Suppressor macrophage (primary cell): Measurements from ENCODE around the gene ARHGEF1.

Experiments used
- DNase-seq, 4 experiments: peaks; one replicate each; pipeline ENCODE4 v3.0.0-alpha.2; 2020 to 2022

The ARHGEF1 gene

GRCh38 chr19:41920882-41921576, 38.0 kb downstream of the ARHGEF1 start:
- DNase-seq = peak in 2 of 4 experiments; percentile 12 to 23

DNA sequence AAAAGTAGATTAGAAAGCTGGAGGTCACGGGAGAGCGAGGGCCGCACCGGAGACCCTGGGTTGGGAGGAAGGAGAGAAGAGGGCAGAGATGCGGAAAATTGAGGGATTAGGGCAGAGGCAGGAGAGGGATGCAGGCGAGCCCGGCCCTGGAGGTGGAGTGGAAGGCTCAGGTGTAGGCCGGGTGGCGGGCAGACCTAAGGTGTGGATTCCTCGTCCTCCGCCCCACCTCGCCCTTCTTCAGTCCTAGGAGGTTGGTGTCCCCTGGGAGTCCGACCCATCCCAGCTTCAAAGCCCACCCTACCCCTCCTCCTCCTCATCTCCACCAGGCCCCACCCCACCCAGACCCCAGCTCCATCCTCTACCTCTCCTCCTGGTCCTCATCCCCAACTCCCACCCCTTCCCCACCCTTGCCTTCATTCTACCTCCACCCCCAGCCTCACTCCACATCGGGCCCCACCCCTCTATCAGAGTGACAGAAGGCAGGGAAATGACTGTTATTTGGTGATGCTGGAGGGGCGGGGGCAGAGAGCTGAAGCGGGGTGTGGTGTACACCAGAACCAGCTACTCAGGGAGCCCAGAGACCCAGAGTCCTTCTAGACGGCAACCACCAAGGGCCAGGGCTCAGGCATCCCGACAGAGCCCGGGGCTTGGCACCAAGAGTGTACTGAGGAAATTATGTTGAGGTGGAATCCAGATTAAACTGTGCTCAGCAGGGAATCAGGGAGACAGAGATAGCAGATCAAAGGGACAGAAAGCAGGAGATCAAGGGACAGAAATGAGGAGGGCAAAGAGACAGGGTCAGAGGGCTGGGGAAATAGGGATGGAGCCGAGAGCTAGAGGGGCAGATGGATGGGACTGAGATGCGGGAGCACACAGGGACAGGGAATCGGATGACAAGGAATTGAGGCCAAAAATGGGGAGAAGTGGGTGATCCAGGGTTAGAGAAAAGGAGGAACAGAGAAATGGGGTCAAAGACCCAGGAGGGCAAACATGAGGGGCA, 38.9 kb downstream of the ARHGEF1 start:
- DNase-seq = no peak

DNA sequence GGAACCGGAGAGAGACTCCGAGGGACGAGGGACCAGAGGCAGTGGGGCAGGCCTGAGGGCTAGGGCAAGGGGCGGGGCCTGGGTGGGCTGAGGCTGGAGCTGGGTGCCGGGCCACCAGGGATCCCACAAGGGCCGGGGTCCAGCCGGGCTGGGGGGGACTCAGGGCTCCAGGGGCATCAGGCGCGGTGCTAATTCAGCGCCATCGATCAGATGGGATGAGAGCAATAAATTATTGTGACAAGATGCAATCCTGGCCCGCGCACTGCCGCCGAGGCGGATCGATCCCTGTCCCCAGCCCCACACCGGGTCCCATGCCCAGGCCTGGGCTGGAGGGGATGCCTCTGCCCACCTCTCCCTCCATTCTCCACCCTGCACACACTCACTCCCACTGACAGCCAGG, 39.6 kb downstream of the ARHGEF1 start:
- DNase-seq = no peak

DNA sequence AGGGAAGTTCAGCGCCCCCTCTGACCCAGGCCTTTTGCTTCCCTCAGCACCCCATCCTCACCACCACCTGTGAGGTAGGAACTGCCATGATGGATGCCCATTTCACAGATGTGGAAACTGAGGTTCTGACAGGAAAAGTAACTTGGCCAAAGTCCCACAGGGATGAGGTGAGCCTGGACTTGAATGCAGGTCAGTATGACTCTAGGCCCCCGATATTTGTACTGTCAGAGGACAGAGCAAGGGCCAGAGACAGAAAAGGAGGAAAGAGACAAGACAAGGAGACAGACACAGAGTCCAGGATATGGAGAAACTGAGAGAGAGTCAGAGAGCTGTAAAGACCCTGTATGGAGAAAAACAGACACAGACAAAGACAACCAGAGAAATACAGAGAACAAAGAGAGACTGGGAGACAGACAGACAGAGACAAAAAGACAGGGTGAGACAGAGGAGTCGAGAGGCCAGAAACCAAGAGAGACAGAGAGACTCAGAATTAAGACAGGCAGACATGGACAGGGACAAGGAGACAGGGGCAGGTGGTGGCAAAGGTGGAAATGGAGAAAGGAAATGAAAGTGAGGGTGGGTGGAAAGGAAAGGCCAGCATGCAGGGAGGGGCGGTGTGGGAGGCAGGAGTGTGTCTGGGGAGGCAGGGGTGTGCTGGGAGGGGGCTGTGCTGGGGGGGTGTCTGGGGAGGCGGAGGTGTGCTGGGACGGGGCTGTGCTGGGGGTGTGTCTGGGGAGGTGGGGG, 40.2 kb downstream of the ARHGEF1 start:
- no peak for DNase-seq

GRCh38 chr19:41924151-41925145, 41.5 kb downstream of the ARHGEF1 start:
- DNase-seq = no peak

DNA sequence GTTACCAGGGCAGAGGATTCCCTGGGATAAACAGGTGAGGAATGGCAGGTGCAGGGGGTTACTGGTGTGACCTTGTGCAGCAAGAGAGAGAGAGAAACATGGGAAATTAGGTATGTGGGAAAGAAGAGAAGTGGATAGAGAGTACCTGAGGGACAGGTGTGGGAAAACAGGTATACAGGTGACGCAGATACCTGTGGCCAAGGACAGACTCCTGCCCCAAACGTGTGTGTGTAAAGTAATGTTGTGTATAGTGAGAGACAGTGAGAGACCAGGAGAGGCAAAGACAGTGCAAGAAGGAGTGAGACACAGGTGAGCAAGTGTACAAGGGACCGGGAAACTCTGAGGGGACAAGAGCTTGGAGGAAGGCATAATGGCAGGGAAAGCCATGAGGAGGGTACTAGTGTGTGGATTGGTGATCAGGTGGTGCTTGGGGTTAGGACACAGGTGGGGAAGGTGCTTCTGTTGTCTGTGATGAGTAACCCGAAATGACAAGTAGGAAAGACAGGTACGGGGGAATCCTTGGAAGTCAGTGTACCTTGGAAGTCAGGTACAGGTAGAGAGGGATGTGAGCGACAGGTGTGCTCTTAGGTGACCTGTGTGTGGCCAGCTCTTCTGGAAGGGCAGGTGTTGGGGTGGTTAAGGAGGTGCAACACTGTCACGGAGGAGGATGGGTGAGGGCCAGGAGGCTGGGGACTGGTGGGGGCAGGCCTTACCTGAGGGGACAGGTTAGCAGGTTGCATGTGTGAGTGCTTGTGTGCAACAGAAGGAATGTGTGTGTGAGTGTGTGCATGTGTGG, 42.4 kb downstream of the ARHGEF1 start:
- no peak for DNase-seq

- DNase-seq = no peak
Observed at GRCh38 chr19:41926028-41926762, 43.2 kb downstream of the ARHGEF1 start.

DNA sequence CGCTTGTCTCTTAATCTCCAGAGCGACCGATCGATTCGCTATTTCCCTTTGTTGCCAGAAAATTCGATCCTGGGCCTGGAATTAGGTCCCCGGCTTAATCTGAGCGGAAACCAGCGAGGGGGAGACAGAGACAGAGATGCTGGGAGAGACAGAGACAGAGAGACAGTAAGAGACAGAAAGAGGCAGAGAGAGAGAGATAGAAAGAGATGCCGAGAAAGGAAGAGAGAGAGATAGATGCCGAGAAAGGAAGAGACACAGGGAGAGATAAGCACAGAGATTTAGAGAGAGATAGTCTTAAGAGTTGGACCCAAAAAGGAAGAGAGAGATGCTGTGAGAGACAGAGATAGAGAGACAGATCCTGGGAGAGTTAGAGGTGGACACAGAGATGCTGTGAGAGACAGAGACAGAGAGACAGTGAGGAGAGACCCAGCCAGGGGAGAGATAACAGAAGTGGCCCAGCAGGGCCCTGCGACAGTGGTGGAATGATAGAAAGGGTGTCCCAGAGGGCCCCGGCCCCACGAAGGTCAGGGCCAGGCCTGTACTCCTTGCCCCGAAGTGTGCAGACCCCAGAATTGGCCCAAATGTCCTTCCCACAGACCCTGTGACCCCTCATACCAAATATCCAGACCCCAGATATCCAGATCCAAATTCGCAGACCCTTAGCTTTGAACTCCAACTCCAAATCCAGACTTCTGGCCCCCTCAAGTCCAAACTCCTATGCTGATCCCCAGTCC, 43.9 kb downstream of the ARHGEF1 start:
- no peak for DNase-seq

- no peak for DNase-seq
Observed at GRCh38 chr19:41927497-41928192, 44.7 kb downstream of the ARHGEF1 start.

DNA sequence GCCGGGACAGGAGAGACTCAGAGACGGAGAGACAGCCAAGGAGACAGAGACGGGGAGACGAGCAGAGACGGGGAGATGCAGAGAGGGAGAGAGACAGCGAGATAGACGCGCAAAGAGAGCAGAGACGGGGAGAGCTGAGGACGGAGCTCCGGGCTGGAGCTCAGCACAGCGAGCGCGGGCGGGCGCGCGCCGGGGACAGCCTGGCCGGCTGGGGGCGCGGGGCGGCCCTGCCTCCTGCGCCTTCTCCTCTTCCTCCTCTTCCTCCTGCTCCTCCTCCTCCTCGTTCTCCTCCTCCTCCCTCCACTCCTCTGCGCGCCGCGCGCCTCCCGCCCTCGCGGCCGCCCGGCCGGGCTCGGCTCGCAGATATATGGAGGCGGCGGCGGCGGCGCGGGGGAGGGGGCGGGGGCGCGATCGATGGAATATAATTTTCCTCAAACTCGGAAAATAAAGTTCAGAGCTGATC, 45.3 kb downstream of the ARHGEF1 start, which contains the start of gene ERFL:
TSS of gene ERFL (minus strand) at position 229 of the 463 bp plus-strand sequence. CDS start 15,530 bp downstream, outside the sequence.
- peak in 3 of 4 experiments; percentile 19 to 53 (median 43) for DNase-seq

DNA sequence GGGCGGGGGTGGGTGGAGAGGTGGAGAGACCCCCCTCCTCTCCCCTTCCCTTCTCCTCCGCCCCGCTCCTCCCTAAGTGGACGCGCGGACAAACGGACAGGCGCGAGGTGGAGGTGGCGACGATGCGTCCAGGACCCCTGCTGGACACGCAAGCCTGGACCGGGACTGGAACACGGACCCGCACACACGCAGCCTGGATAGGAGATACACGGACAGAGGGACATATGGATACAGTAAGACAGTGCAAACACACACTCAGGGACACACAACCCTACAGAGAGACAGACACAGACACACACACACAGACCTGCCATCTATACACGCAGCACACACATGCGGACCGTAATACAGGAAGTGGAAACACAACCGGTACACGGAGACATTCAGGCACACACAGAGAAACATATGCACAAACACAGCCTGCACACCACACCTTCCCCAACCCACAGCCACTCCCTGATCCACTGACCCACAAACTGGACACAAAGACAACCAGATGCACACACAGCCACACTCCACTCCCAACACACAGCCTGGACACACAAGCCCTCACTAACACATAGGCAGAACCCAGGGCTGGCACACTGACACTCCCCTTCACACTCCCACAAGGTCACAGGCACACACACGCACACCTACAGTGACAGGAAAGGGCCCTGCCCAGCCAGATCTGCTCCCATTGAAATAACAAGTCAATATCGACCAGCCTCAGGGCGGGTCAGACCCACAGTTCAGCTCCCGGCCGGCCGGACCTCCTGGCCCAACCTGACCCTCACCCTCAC, 46.0 kb downstream of the ARHGEF1 start:
- peak in 1 of 4 experiments; percentile 17 for DNase-seq

DNA sequence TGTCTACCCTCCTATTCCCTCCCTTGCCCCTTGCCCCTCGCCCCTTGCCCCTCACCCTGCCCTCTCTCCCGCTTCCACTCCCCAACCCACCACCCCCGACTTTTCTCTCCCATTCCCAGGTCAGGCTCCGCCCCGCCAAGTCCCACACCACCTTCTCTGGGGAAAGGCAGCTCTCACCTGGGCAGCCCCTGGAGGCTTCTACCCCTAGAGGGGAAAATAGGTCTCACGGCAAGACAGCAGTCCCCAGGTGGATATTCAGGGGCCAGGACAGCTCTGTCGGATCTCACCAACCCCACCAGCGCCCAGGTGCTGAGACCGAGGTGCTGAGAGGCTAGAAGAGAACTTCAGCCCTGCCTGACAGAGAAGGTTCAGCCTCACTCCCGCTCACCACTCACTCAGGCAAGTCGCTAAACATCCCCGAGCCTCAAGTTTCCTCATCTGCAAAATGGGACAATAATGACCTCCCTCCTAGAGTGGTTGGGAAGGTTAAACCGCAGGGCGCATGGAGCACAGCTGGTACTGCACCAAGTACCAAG, 46.6 kb downstream of the ARHGEF1 start:
- no peak for DNase-seq

DNA sequence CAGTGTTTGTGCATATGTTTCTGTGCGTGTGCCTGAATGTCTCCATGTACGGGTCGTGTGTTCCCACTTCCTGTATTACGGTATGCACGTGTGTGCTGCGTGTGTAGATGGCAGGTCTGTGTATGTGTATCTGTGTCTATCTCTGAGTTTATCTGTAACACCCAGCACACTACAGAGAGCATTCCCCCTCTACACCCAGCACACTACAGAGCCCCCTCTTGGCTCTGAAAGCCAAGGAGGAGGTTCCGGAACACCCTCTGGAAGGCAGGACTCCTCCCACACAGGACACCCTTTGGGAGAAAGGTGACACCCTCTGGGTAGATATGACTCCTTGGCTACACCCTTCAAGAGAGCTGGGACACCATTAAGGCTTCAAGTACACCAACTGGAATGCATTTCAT, 47.3 kb downstream of the ARHGEF1 start:
- DNase-seq = no peak

DNA sequence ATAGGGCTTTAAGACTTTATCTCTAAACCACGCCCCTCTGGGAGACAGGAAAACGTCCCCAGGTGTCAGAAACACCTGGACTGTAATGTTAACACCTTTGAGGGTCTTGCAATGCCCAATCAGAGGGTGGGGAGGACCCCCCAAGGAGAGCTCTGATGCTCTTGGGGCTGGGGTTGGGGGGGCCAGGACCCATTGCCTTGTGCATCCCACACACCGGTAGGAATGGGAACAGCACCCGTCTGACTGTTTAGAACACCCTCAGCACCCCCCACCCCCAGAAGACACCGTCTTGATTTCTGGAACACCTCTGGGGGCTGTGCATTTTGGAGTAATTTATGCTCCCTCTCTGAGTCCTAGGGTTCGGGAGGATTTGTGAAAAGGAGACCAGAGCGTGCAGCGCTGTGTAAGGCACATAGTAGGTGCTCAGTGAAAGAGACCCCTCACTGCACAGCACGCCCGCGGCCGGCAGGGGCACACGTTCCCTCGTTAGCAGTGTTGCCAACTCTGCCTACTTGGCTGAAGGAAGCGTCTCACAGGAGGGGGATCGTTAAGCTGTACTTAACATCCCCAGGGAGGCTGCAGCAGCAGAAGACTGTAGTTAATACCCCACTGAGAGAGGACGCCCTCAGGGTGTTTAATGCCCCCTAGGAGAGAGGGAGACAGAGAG, 48.1 kb downstream of the ARHGEF1 start:
- DNase-seq = peak in 1 of 4 experiments; percentile 47

- DNase-seq = no peak
Observed at GRCh38 chr19:41932259-41932719, 49.3 kb downstream of the ARHGEF1 start.

GRCh38 chr19:41932720-41933332, 49.8 kb downstream of the ARHGEF1 start:
- DNase-seq = no peak
